DMS114 treated with DMSO at 0.1 percent for 48 hours (cell line): ENCODE measurements around the gene MYDGF.

Experiments used
- DNase-seq: peaks from one replicate; lab custom pipeline; 2025; ENCODE audit not compliant: unreplicated experiment; lab: John Stamatoyannopoulos, UW

MYDGF gene

GRCh38 chr19:4609878-4610511 lies 60.1 kb downstream of the MYDGF start:
- DNase-seq, result no peak
